DOHH2 (cell line): Measurements from ENCODE around the gene RLN2.
"Not testable (repeated sequence)": the region's sequence is repeated elsewhere in the genome, so short reads cannot be mapped to it uniquely, and the experiment has no call there.

ENCODE experiments used
- H3F3A ChIP-seq: fragments of 200-600 bp; sonication (generic), shearing (Covaris generic); 2 replicates; pipeline ENCODE4 v1.6.0; 2016; ENCODE audit warnings: antibody characterized with exemption, mild to moderate bottlenecking; ENCODE audit not compliant: control insufficient read depth, insufficient read depth
- H3K27ac ChIP-seq: fragments of 200-600 bp; sonication (generic); 2 replicates; pipeline ENCODE4 v1.5.1; 2014; ENCODE audit warnings: low read depth, mild to moderate bottlenecking, low read length, moderate library complexity
- H3K27me3 ChIP-seq: fragments of 200-600 bp; sonication (generic); 2 replicates; pipeline ENCODE4 v1.6.1; 2014; ENCODE audit warnings: mild to moderate bottlenecking, low read length, mixed read lengths; ENCODE audit not compliant: control insufficient read depth
- H3K36me3 ChIP-seq: fragments of 200-600 bp; sonication (generic); 2 replicates; pipeline ENCODE4 v1.6.1; 2014; ENCODE audit warnings: mild to moderate bottlenecking, low read length, moderate library complexity, mixed read lengths; ENCODE audit not compliant: control insufficient read depth
- H3K4me1 ChIP-seq: fragments of 200-600 bp; sonication (generic); 2 replicates; pipeline ENCODE4 v1.6.1; 2014; ENCODE audit warnings: mild to moderate bottlenecking, low read length, mixed read lengths; ENCODE audit not compliant: control insufficient read depth
- H3K4me2 ChIP-seq: fragments of 200-600 bp; sonication (generic); 2 replicates; pipeline ENCODE4 v1.6.0; 2014; ENCODE audit warnings: mild to moderate bottlenecking, low read length, moderate library complexity
- H3K4me3 ChIP-seq: fragments of 200-600 bp; sonication (generic); 2 replicates; pipeline ENCODE4 v1.5.1; 2014; ENCODE audit warnings: mild to moderate bottlenecking, low read length, mixed read lengths
- H3K79me2 ChIP-seq: fragments of 200-600 bp; sonication (generic); 2 replicates; pipeline ENCODE4 v1.6.1; 2014; ENCODE audit warnings: mild to moderate bottlenecking, low read length, mixed read lengths; ENCODE audit not compliant: control insufficient read depth
- H3K9me2 ChIP-seq: fragments of 200-600 bp; sonication (generic); replicated peaks from 2 replicates; pipeline ENCODE4 v1.6.1; 2014; ENCODE audit warnings: mild to moderate bottlenecking, low read length, mixed read lengths; ENCODE audit not compliant: control insufficient read depth
- H3K9me3 ChIP-seq: fragments of 200-600 bp; sonication (generic); 2 replicates; pipeline ENCODE4 v1.6.1; 2014; ENCODE audit warnings: antibody characterized with exemption, low read length, mixed read lengths; ENCODE audit not compliant: control insufficient read depth, insufficient read depth
- H4K20me1 ChIP-seq: fragments of 200-600 bp; sonication (generic); 2 replicates; pipeline ENCODE4 v1.6.0; 2014; ENCODE audit warnings: low read depth, mild to moderate bottlenecking, antibody characterized with exemption, low read length, moderate library complexity; ENCODE audit not compliant: control insufficient read depth, insufficient read depth
- CTCF ChIP-seq: fragments of 200-600 bp; sonication (generic); IDR thresholded peaks from one replicate; pipeline ENCODE4 v1.5.1; 2014; ENCODE audit warnings: antibody characterized with exemption, mild to moderate bottlenecking, low read depth, low read length; ENCODE audit not compliant: poor library complexity, severe bottlenecking
- EZH2phosphoT487 ChIP-seq: fragments of 200-600 bp; sonication (generic); IDR thresholded peaks from 2 replicates; pipeline ENCODE4 v1.6.1; 2017; ENCODE audit warnings: borderline replicate concordance, mild to moderate bottlenecking, antibody characterized with exemption, low read length, moderate library complexity, mixed read lengths

RLN2 gene

GRCh38 chr9:5336688-5337087, 32.2 kb upstream of the RLN2 start:
- Histone ChIP-seq H3F3A (no peaks in the 10 kb centered on the region), H3K9me2 (no peaks in the 10 kb centered on the region), H3K9me3 (no peaks in the 10 kb centered on the region), H3K36me3 (no peaks in the 10 kb centered on the region), H4K20me1 (no peaks in the 10 kb centered on the region), H3K4me2 (no peak overlapping the region), H3K4me3 (no peak overlapping the region), H3K27ac (no peak overlapping the region), H3K27me3 (peaks cover 16% of the 10 kb centered on the region), H3K79me2 (no peaks in the 10 kb centered on the region), H3K4me1 (no peaks in the 10 kb centered on the region)
- no peak for TF ChIP-seq CTCF
- TF ChIP-seq EZH2phosphoT487: no peak

- H3K27me3 ChIP-seq, H4K20me1 ChIP-seq, H3K9me3 ChIP-seq: not testable (repeated sequence)
These were observed 26.8 kb upstream of the RLN2 start for GRCh38 chr9:5331276-5331675.

GRCh38 chr9:5326893-5327548, 22.5 kb upstream of the RLN2 start:
- H4K20me1 ChIP-seq: no peaks in the 10 kb centered on the region
- H3K9me3 ChIP-seq: no peaks in the 10 kb centered on the region
- H3K9me2 ChIP-seq: no peaks in the 10 kb centered on the region
- no peaks in the 10 kb centered on the region for H3F3A ChIP-seq
- no peaks in the 10 kb centered on the region for H3K36me3 ChIP-seq
- TF ChIP-seq EZH2phosphoT487 (no peak), CTCF (no peak)
- no peaks in the 10 kb centered on the region for H3K27me3 ChIP-seq
- no peak overlapping the region for H3K4me2 ChIP-seq
- no peak overlapping the region for H3K4me3 ChIP-seq
- no peak overlapping the region for H3K27ac ChIP-seq
- no peaks in the 10 kb centered on the region for H3K79me2 ChIP-seq
- no peaks in the 10 kb centered on the region for H3K4me1 ChIP-seq

More at GRCh38 chr9:5331276-5331675, 26.8 kb upstream of the RLN2 start:
- not testable (repeated sequence) for H3K4me3 ChIP-seq, H3K79me2 ChIP-seq, H3K36me3 ChIP-seq, H3K4me1 ChIP-seq, H3F3A ChIP-seq, H3K4me2 ChIP-seq, H3K9me2 ChIP-seq, H3K27ac ChIP-seq

- Histone ChIP-seq H3K36me3 (no peaks in the 10 kb centered on the region), H3K27ac (no peak overlapping the region), H3K4me2 (no peak overlapping the region), H3F3A (no peaks in the 10 kb centered on the region), H3K9me2 (no peaks in the 10 kb centered on the region), H3K27me3 (no peaks in the 10 kb centered on the region), H3K9me3 (no peaks in the 10 kb centered on the region), H3K4me1 (no peaks in the 10 kb centered on the region), H3K4me3 (no peak overlapping the region), H3K79me2 (no peaks in the 10 kb centered on the region), H4K20me1 (no peaks in the 10 kb centered on the region)
- no peak for TF ChIP-seq EZH2phosphoT487
- TF ChIP-seq CTCF: no peak
These were observed 21.7 kb upstream of the RLN2 start for GRCh38 chr9:5326187-5326586.

GRCh38 chr9:5321601-5322000, 17.1 kb upstream of the RLN2 start:
- not testable (repeated sequence) for H3K36me3 ChIP-seq, H3K79me2 ChIP-seq, H3K9me3 ChIP-seq, H3K4me1 ChIP-seq, H3K27ac ChIP-seq, H4K20me1 ChIP-seq, H3K4me3 ChIP-seq, H3K4me2 ChIP-seq, H3F3A ChIP-seq, H3K9me2 ChIP-seq, H3K27me3 ChIP-seq
